CD4-positive, CD25-positive, alpha-beta regulatory T cell (primary cell): ENCODE results near the gene EARS2. TPM values are rescaled to one million over a fixed set of nuclear protein-coding genes. Genes with fewer than 3 reads are reported as not detected.
"Not testable (repeated sequence)": the region's sequence is repeated elsewhere in the genome, so short reads cannot be mapped to it uniquely, and the experiment has no call there.

Source experiments
- ATAC-seq, 2 donors: fragments of 150-1000 bp; cut with Tn5 transposase; one replicate each; pipeline ENCODE4 v1.10.0; 2021; ENCODE audit warnings: low read depth in 2 of 2, moderate number of reproducible peaks in 2 of 2, moderate library complexity in 1 of 2
- DNase-seq, 3 donors: peaks; one replicate each; pipeline versions ENCODE4 v3.0.0 to v3.0.0-alpha.2; 2012 to 2022; ENCODE audit warnings: mixed read lengths in 1 of 3
- H3K27ac ChIP-seq: one replicate; pipeline ENCODE4 v1.7.0; 2013; ENCODE audit warnings: mild to moderate bottlenecking, low read length; ENCODE audit not compliant: insufficient read depth, poor library complexity, severe bottlenecking
- H3K27me3 ChIP-seq: one replicate; pipeline ENCODE4 v1.7.0; 2013; ENCODE audit warnings: low read length; ENCODE audit not compliant: control insufficient read depth, insufficient read depth
- H3K36me3 ChIP-seq: one replicate; pipeline ENCODE4 v1.7.0; 2013; ENCODE audit warnings: mild to moderate bottlenecking, low read length, moderate library complexity; ENCODE audit not compliant: control insufficient read depth, insufficient read depth
- H3K4me1 ChIP-seq: 2 replicates; pipeline ENCODE4 v1.7.0; 2013; ENCODE audit warnings: mild to moderate bottlenecking, low read length; ENCODE audit not compliant: insufficient read depth, control insufficient read depth, poor library complexity, severe bottlenecking
- H3K4me3 ChIP-seq: one replicate; pipeline ENCODE4 v1.7.0; 2013; ENCODE audit warnings: low read depth, mild to moderate bottlenecking, low read length, moderate library complexity
- H3K9me3 ChIP-seq, 2 experiments: 1 replicate in 1 of 2; 2 replicates in 1 of 2; pipeline ENCODE4 v1.7.0; 2013; ENCODE audit warnings: low read length in 2 of 2, mild to moderate bottlenecking in 1 of 2, moderate library complexity in 1 of 2; ENCODE audit not compliant: control insufficient read depth in 2 of 2
- H3K27ac Mint-ChIP-seq, 3 donors: one replicate each; pipeline ENCODE4 v1.8.0; 2020 to 2022; ENCODE audit warnings: mild to moderate bottlenecking in 3 of 3, mixed read lengths in 3 of 3, moderate library complexity in 2 of 3
- H3K27me3 Mint-ChIP-seq: one replicate; pipeline ENCODE4 v1.8.0; 2022; ENCODE audit warnings: mild to moderate bottlenecking, mixed read lengths
- H3K36me3 Mint-ChIP-seq: one replicate; pipeline ENCODE4 v1.8.0; 2020; ENCODE audit warnings: mixed read lengths
- H3K4me1 Mint-ChIP-seq, 4 donors: one replicate each; pipeline ENCODE4 v1.8.0; 2020 to 2022; ENCODE audit warnings: mixed read lengths in 4 of 4, mild to moderate bottlenecking in 1 of 4
- H3K4me3 Mint-ChIP-seq, 4 donors: one replicate each; pipeline ENCODE4 v1.8.0; 2020 to 2022; ENCODE audit warnings: mild to moderate bottlenecking in 4 of 4, mixed read lengths in 4 of 4, moderate library complexity in 3 of 4
- H3K9me3 Mint-ChIP-seq, 7 donors: one replicate each; pipeline ENCODE4 v1.8.0; 2020 to 2022; ENCODE audit warnings: mixed read lengths in 7 of 7, mild to moderate bottlenecking in 3 of 7, moderate library complexity in 2 of 7
- polyA plus RNA-seq, 4 donors: library from polyadenylated mRNA; unstranded; fragments of 300-500 nt; fragmentation: Illumina TruSeq; gene quantifications; one replicate each; pipeline ENCODE4 v1.2.3, GENCODE V29; 2021
- total RNA-seq: library from RNA; stranded (reverse); gene quantifications from one replicate; pipeline ENCODE4 v1.2.3, GENCODE V29; 2022

EARS2 gene
- total and polyA plus RNA-seq, 5 donors from 2014 or later: 9.5 to 13.5 (median 11.2) TPM

GRCh38 chr16:23515881-23516280 is 41.3 kb downstream of the EARS2 start:
- Histone ChIP-seq H3K36me3 (peaks cover 5% of the 10 kb centered on the region), H3K27ac (no peak overlapping the region), H3K4me3 (peak overlapping the region; percentile 18), H3K9me3 (no peaks in the 10 kb centered on the region), H3K4me1 (peaks cover 36% of the 10 kb centered on the region), H3K27me3 (no peaks in the 10 kb centered on the region)
- Mint-ChIP-seq H3K4me1 (peaks cover 0 to 47% (median 30%) of the 10 kb centered on the region in 4 donors), H3K9me3 (no peaks in the 10 kb centered on the region), H3K27ac (peak overlapping the region; percentile 59 to 78 (median 70)), H3K27me3 (no peaks in the 10 kb centered on the region), H3K4me3 (peak overlapping the region in 3 of 4 donors; percentile 46 to 57 (median 56)), H3K36me3 (no peaks in the 10 kb centered on the region)
- DNase-seq (no peak), ATAC-seq (no peak)

- Mint-ChIP-seq H3K9me3 (no peaks in the 10 kb centered on the region), H3K27me3 (peaks cover 3% of the 10 kb centered on the region), H3K27ac (peak overlapping the region; percentile 56 to 78 (median 70)), H3K4me1 (peaks cover 0 to 54% (median 31%) of the 10 kb centered on the region in 4 donors), H3K4me3 (peak overlapping the region; percentile 29 to 56 (median 51)), H3K36me3 (no peaks in the 10 kb centered on the region)
- Histone ChIP-seq H3K9me3 (no peaks in the 10 kb centered on the region), H3K27ac (peak overlapping the region; percentile 41), H3K4me1 (peaks cover 44% of the 10 kb centered on the region), H3K4me3 (peak overlapping the region; percentile 59), H3K27me3 (no peaks in the 10 kb centered on the region), H3K36me3 (peaks cover 5% of the 10 kb centered on the region)
- ATAC-seq: peak; percentile 33 to 45
- peak; percentile 7 to 82 (median 73) for DNase-seq
These were observed 42.6 kb downstream of the EARS2 start for GRCh38 chr16:23514381-23515152.

- DNase-seq (no peak), ATAC-seq (no peak)
- Mint-ChIP-seq H3K27me3 (peaks cover 7% of the 10 kb centered on the region), H3K4me3 (peak overlapping the region in 2 of 4 donors; percentile 17 to 51), H3K9me3 (no peaks in the 10 kb centered on the region), H3K27ac (no peak overlapping the region), H3K4me1 (peaks cover 4 to 70% (median 41%) of the 10 kb centered on the region in 4 donors), H3K36me3 (peaks cover 6% of the 10 kb centered on the region)
- H3K4me3 ChIP-seq: no peak overlapping the region
- no peaks in the 10 kb centered on the region for H3K27me3 ChIP-seq
- H3K9me3 ChIP-seq: no peaks in the 10 kb centered on the region
- H3K4me1 ChIP-seq: peaks cover 58% of the 10 kb centered on the region
- H3K27ac ChIP-seq: no peak overlapping the region
- H3K36me3 ChIP-seq: no peaks in the 10 kb centered on the region
These were observed 44.9 kb downstream of the EARS2 start for GRCh38 chr16:23512168-23512695.

- H3K27me3 Mint-ChIP-seq: peaks cover 7% of the 10 kb centered on the region
- no peaks in the 10 kb centered on the region for H3K27me3 ChIP-seq
- no peak overlapping the region for H3K4me3 ChIP-seq
- H3K9me3 Mint-ChIP-seq: peaks cover 0 to 2% (median 0%) of the 10 kb centered on the region in 7 donors
- H3K4me3 Mint-ChIP-seq: peak overlapping the region in 3 of 4 donors; percentile 51 to 89 (median 87)
- H3K9me3 ChIP-seq: no peaks in the 10 kb centered on the region
- H3K27ac ChIP-seq: no peak overlapping the region
- peaks cover 10% of the 10 kb centered on the region for H3K36me3 Mint-ChIP-seq
- H3K27ac Mint-ChIP-seq: no peak overlapping the region
- ATAC-seq: no peak
- no peaks in the 10 kb centered on the region for H3K36me3 ChIP-seq
- DNase-seq: no peak
- H3K4me1 Mint-ChIP-seq: peaks cover 4 to 72% (median 44%) of the 10 kb centered on the region in 4 donors
- peaks cover 56% of the 10 kb centered on the region for H3K4me1 ChIP-seq
These were observed 45.4 kb downstream of the EARS2 start for GRCh38 chr16:23511731-23512130.

- H3K27ac ChIP-seq: peak overlapping the region; percentile 14
- not testable (repeated sequence) for H3K9me3 ChIP-seq, DNase-seq, H3K27me3 Mint-ChIP-seq, ATAC-seq, H3K27me3 ChIP-seq, H3K36me3 ChIP-seq, H3K9me3 Mint-ChIP-seq
- Mint-ChIP-seq H3K4me1 (peaks cover 4 to 72% (median 46%) of the 10 kb centered on the region in 4 donors), H3K4me3 (peak overlapping the region; percentile 61 to 89 (median 86)), H3K27ac (peak overlapping the region; percentile 67 to 90 (median 80)), H3K36me3 (peaks cover 12% of the 10 kb centered on the region)
- H3K4me1 ChIP-seq: peaks cover 53% of the 10 kb centered on the region
- peak overlapping the region; percentile 75 for H3K4me3 ChIP-seq
These were observed 46.3 kb downstream of the EARS2 start for GRCh38 chr16:23510915-23511270.

- Histone ChIP-seq H3K4me3 (peak within 1 kb of the TSS; percentile 92), H3K36me3 (peaks cover 4% of the 10 kb centered on the region), H3K27ac (peak within 1 kb of the TSS; percentile 33), H3K4me1 (peaks cover 53% of the 10 kb centered on the region), H3K27me3 (no peaks in the 10 kb centered on the region), H3K9me3 (no peaks in the 10 kb centered on the region)
- Mint-ChIP-seq H3K4me1 (peaks cover 4 to 72% (median 47%) of the 10 kb centered on the region in 4 donors), H3K36me3 (peaks cover 12% of the 10 kb centered on the region), H3K4me3 (peak within 1 kb of the TSS; percentile 90 to 98 (median 94)), H3K27me3 (peaks cover 7% of the 10 kb centered on the region), H3K9me3 (peaks cover 0 to 2% (median 0%) of the 10 kb centered on the region in 7 donors), H3K27ac (peak within 1 kb of the TSS; percentile 88 to 93 (median 90))
- ATAC-seq (peak; percentile 91 to 94), DNase-seq (peak; percentile 73 to 84 (median 75))
These were observed 46.8 kb downstream of the EARS2 start, which contains the start of gene GGA2 for GRCh38 chr16:23510164-23510914. Gene GGA2 (minus strand): TSS chr16:23510494. CDS start chr16:23510411, 83 bp downstream.

GRCh38 chr16:23509782-23510163 is 47.4 kb downstream of the EARS2 start:
- Histone ChIP-seq H3K4me1 (peaks cover 53% of the 10 kb centered on the region), H3K27me3 (no peaks in the 10 kb centered on the region), H3K36me3 (peaks cover 4% of the 10 kb centered on the region), H3K9me3 (no peaks in the 10 kb centered on the region), H3K4me3 (peak overlapping the region; percentile 92), H3K27ac (peak overlapping the region; percentile 33)
- Mint-ChIP-seq H3K9me3 (peaks cover 0 to 2% (median 0%) of the 10 kb centered on the region in 7 donors), H3K27me3 (peaks cover 7% of the 10 kb centered on the region), H3K36me3 (peaks cover 12% of the 10 kb centered on the region), H3K4me1 (peaks cover 4 to 72% (median 48%) of the 10 kb centered on the region in 4 donors), H3K27ac (peak overlapping the region in 2 of 3 donors; percentile 88 to 93), H3K4me3 (peak overlapping the region; percentile 90 to 98 (median 94))
- ATAC-seq: peak; percentile 23 to 35
- DNase-seq: peak; percentile 2 to 66 (median 46)
